GM12864 (cell line): ENCODE results near the gene CD79A.
A peak's percentile ranks its signal among the peaks of the same experiment; 100 is the strongest.

ENCODE experiments used
- DNase-seq: peaks from one replicate; pipeline ENCODE4 v3.0.0-alpha.2; 2011; ENCODE audit warnings: low read depth
- H3K4me3 ChIP-seq: 2 replicates; pipeline ENCODE4 v1.5.1; 2011; ENCODE audit warnings: mild to moderate bottlenecking, low read depth, low read length, control low read depth
- CTCF ChIP-seq: IDR thresholded peaks from 2 replicates; pipeline ENCODE4 v1.5.1; 2011; ENCODE audit warnings: low read depth, mild to moderate bottlenecking, moderate library complexity, low read length, control low read depth, inconsistent platforms; ENCODE audit errors: missing control alignments

The CD79A gene

DNA sequence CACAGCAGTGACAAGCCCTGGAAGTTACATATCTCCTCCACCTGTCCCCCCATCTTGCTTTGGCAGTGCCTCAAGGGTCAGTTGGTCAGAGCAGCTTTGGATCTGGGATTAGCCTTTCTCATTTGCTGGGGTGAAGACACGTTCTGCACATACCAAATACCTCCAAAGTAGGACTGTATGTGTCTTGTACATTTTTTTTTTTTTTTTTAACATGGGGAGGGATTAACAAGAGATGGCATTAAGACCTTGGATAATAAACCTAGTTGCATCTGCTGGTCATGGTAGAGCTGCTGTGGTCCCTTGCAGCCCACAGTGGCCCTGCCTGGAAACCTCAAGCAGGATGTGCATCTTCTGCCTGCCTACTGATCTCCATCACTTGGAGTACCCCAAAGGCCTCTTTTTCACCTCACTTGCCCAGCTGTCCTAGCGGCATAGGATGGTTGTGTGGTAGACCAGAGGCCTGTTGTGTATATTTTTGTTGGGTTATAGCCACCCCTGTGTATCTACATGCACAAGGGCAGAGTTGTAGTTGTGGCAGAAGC lies 14.6 kb upstream of the CD79A start:
- H3K4me3 ChIP-seq = peak overlapping the region; percentile 68
- DNase-seq = no peak
- no peak for TF ChIP-seq CTCF

DNA sequence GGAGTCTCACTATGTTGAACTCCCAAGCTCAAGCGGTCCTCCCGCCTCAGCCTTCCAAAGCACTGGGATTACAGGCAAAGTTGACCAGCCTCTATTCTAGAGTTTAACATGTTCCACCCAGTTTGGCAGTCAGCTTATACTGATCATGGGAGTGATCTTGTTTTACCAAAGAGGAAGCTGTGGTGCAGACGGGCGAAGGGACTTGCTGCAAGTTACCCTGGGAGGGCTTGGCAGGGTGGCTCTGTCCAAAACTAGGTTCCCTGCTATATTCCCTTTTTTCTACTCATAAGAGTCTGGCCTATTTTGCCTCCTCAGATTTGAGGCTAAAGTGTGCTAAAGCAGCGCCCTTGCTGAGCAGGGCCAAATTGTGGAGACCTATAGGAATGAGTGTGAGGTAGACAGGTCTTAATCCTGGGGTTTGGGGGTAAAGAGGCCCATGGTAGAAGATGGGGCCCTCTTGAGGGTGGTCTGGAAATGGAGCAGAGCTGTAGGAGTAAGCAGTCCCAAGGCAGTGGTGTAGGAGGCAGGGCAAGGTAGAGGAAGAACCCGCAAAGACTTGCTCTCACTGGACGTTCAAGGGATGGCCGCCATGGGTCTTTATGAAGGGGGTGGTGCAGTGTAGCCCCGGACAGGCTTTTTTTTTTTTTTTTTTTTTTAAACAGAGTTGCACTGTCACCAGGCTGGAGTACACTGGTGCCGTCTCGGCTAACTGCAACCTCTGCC lies 13.7 kb upstream of the CD79A start:
- DNase-seq = no peak
- peak overlapping the region; percentile 68 for H3K4me3 ChIP-seq
- TF ChIP-seq CTCF = no peak

- H3K4me3 ChIP-seq = peak overlapping the region; percentile 5
- TF ChIP-seq CTCF = no peak
- no peak for DNase-seq
Measured at GRCh38 chr19:41864374-41864773, 12.7 kb upstream of the CD79A start.

DNA sequence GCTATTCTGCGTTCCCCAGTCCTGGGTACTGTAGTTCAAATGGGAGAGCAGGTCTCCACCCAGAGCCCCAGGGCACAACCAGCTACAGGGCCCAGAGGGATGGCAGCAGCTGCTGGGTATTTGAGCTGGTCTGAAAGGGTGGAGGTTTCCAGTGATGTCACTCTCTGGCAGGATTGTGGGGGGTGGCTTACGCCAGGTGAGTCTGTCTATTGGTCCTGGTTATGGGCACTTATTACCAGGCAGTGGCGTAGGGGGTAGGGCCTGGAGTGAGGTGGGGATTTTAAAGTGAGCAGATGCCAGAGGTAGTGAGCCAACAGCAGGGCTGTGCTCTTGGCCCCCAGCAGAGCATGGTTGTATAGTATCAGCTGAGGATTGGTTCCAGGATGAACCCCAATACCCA lies 10.8 kb upstream of the CD79A start:
- no peak for TF ChIP-seq CTCF
- H3K4me3 ChIP-seq = no peak overlapping the region; the same call in 1 of the 2 replicates
- no peak for DNase-seq

DNA sequence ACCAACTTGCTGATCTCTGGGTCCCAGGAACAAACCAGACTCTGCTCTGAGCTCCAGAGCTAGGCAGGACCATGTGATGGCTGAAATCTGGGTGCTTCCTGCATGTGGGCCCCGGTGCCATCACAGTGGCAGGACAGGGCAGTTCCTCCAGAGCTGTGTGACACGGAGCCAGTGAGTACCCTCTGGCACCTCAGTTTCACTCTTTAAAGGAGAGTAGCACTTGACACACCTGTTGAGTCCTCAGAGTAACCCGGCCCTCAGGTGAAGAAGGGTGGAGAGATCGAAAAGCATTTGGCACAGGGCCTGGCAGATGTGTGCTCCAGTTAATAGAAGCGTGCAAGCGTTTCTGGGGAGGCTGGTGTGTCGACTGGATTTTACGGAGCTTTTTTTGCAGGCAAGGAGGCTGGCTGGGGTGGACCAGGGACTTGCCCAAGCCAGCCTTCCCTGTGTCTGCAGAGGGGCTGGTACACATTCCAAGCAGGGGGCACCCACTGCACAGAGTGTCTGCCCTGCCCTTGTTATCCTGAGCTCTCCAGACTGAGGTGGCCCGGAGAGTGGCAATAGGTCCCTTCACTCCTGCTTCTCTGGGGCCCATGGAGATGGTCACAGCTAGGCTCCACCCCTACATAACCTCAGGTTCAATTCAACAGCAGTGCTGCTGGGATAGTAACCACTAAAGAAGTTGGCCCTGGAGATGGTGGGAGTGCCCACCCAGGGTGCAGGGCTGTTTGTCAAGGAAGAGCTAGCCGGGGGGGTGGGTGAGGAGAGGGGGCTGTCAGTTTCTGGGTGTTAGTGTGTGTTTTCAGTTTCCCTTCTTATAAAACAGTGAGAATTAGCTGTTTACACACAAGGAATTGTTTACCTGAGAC lies 8.7 kb upstream of the CD79A start:
- TF ChIP-seq CTCF = no peak
- no peak for DNase-seq
- no peak overlapping the region for H3K4me3 ChIP-seq

GRCh38 chr19:41868989-41869300 lies 8.1 kb upstream of the CD79A start:
- TF ChIP-seq CTCF = no peak
- H3K4me3 ChIP-seq = no peak overlapping the region
- DNase-seq = no peak
